GM10266 (cell line): ENCODE data around the gene HJURP.

Experiments used
- DNase-seq: peaks from one replicate; pipeline ENCODE4 v3.0.0; 2012; ENCODE audit errors: extremely low spot score
- CTCF ChIP-seq: IDR thresholded peaks from 2 replicates; pipeline ENCODE4 v1.5.1; 2012; ENCODE audit warnings: mild to moderate bottlenecking, low read depth; ENCODE audit not compliant: control insufficient read depth, insufficient read depth; ENCODE audit errors: missing control alignments

Gene HJURP

GRCh38 chr2:233822101-233822771, 32.1 kb downstream of the HJURP start:
- TF ChIP-seq CTCF = no peak
- DNase-seq = no peak

- TF ChIP-seq CTCF = no peak
- no peak for DNase-seq
These were observed 32.6 kb downstream of the HJURP start for GRCh38 chr2:233821709-233822100.

- DNase-seq = no peak
- TF ChIP-seq CTCF = no peak
These were observed 33.1 kb downstream of the HJURP start for GRCh38 chr2:233821196-233821595.

- no peak for DNase-seq
- TF ChIP-seq CTCF = no peak
These were observed 33.6 kb downstream of the HJURP start for GRCh38 chr2:233820774-233821105.

GRCh38 chr2:233819884-233820773, 34.2 kb downstream of the HJURP start:
- TF ChIP-seq CTCF = no peak
- DNase-seq = no peak

GRCh38 chr2:233818639-233819621, 35.4 kb downstream of the HJURP start:
- no peak for TF ChIP-seq CTCF
- DNase-seq = no peak
